Keratinocyte (primary cell): ENCODE measurements around the gene NLGN4Y.

Experiments used
- EZH2 ChIP-seq: IDR thresholded peaks from one replicate; pipeline ENCODE4 v1.6.1; 2012; ENCODE audit warnings: inconsistent platforms, mild to moderate bottlenecking, low read length, moderate library complexity
- TF ChIP-seq, protein P1 (sequence below), 3 experiments: IDR thresholded peaks in 1 of 3; conservative IDR thresholded peaks in 1 of 3; optimal IDR thresholded peaks in 1 of 3; 2 replicates in 2 of 3; 3 replicates in 1 of 3; pipeline versions ENCODE3 to v1.5.1; 2011; ENCODE audit warnings: low read length in 3 of 3, mild to moderate bottlenecking in 3 of 3, moderate library complexity in 2 of 3, control low read depth in 1 of 3, inconsistent platforms in 1 of 3; ENCODE audit not compliant: insufficient read depth in 2 of 3; ENCODE audit errors: extremely low read depth in 1 of 3

DNA sequence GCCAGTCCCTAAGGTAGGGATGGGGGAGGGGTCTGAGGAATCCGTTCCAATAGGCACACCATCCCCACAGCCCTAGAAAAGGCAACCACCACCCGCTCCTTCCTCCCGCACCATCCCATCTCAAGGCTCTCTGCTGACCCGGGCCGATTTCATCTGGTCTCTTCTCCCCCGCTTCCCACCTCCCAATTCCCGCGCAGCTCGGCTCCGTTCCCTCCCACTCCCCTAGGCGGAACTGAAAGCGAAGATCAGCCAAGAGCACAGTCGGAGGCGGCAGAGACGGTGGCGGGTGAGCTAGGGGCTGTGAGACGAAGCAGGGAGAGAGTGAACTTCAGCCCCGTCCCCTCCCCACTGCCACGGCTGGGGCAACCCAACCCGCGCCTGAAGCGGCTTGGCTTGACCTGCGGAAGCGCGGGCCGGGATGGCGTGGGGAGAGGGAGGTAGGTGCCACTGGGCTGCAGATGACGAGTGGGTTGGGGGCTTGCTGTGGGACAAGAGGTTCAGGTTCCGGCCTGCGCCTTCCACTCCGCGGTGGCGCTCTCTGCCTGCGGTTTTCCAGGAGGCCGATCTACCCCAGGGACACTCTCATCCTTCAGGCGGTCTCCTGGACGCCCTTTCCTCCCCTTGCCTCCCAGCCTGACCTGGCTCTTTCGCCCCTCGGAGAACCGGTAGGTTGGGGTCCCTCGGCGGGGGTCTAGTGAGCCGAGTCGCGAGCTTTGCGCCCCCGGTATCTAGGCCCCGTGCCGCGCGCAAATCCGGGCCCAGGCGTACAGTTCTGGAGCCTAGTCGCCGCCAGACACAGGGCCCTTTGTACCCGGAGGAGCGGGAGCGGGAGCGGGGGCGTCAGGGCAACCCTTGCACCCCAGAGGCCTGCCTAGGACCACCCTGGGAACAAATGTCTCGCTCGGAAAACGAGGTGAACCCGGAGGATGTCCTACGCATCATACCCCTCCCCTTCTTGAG, at the start of gene NLGN4Y:
- TF ChIP-seq, protein P1, sequence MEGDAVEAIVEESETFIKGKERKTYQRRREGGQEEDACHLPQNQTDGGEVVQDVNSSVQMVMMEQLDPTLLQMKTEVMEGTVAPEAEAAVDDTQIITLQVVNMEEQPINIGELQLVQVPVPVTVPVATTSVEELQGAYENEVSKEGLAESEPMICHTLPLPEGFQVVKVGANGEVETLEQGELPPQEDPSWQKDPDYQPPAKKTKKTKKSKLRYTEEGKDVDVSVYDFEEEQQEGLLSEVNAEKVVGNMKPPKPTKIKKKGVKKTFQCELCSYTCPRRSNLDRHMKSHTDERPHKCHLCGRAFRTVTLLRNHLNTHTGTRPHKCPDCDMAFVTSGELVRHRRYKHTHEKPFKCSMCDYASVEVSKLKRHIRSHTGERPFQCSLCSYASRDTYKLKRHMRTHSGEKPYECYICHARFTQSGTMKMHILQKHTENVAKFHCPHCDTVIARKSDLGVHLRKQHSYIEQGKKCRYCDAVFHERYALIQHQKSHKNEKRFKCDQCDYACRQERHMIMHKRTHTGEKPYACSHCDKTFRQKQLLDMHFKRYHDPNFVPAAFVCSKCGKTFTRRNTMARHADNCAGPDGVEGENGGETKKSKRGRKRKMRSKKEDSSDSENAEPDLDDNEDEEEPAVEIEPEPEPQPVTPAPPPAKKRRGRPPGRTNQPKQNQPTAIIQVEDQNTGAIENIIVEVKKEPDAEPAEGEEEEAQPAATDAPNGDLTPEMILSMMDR (optimal IDR thresholded peaks at IDR 0.05 in 1 of 3, IDR thresholded peaks at IDR 0.05 in 1 of 3, conservative IDR thresholded peaks at IDR 0.05 in 1 of 3; ENCODE audit: extremely low read depth in 1 of 3, insufficient read depth in 2 of 3, low read length in 3 of 3), result no peak
- no peak for TF ChIP-seq EZH2
